Osteocyte (in vitro differentiated cells): ENCODE measurements around the gene KRTAP10-8. TPM values are rescaled to one million over a fixed set of nuclear protein-coding genes. Genes with fewer than 3 reads are reported as not detected.
"Not testable (repeated sequence)": the region's sequence is repeated elsewhere in the genome, so short reads cannot be mapped to it uniquely, and the experiment has no call there.

Experiments
- DNase-seq: peaks from one replicate; pipeline ENCODE4 v3.0.0; 2021; ENCODE audit warnings: mixed read lengths; ENCODE audit not compliant: unreplicated experiment; ENCODE audit errors: extremely low spot score
- H3K27ac Mint-ChIP-seq: one replicate; pipeline ENCODE4 v1.8.0; 2021; ENCODE audit warnings: mild to moderate bottlenecking, mixed read lengths; ENCODE audit not compliant: unreplicated experiment
- H3K27me3 Mint-ChIP-seq: one replicate; pipeline ENCODE4 v1.8.0; 2021; ENCODE audit warnings: mixed read lengths; ENCODE audit not compliant: unreplicated experiment
- H3K36me3 Mint-ChIP-seq: one replicate; pipeline ENCODE4 v1.8.0; 2021; ENCODE audit warnings: mixed read lengths; ENCODE audit not compliant: unreplicated experiment
- H3K4me1 Mint-ChIP-seq: one replicate; pipeline ENCODE4 v1.8.0; 2021; ENCODE audit warnings: mixed read lengths; ENCODE audit not compliant: unreplicated experiment
- H3K4me3 Mint-ChIP-seq: one replicate; pipeline ENCODE4 v1.8.0; 2021; ENCODE audit warnings: mild to moderate bottlenecking, moderate library complexity, mixed read lengths; ENCODE audit not compliant: unreplicated experiment
- H3K9me3 Mint-ChIP-seq: one replicate; pipeline ENCODE4 v1.8.0; 2021; ENCODE audit warnings: mixed read lengths; ENCODE audit not compliant: unreplicated experiment
- CTCF ChIP-seq: fragments of 200-600 bp; sonication (generic); IDR thresholded peaks from 2 replicates; pipeline ENCODE4 v1.5.0; 2021; ENCODE audit warnings: antibody characterized with exemption, mild to moderate bottlenecking, moderate library complexity
- total RNA-seq: library from RNA; stranded (reverse); gene quantifications from 2 replicates; pipeline ENCODE4 v1.2.1, GENCODE V29; 2021

KRTAP10-8 gene
- total RNA-seq, 1 donor from 2014 or later = not detected

DNA sequence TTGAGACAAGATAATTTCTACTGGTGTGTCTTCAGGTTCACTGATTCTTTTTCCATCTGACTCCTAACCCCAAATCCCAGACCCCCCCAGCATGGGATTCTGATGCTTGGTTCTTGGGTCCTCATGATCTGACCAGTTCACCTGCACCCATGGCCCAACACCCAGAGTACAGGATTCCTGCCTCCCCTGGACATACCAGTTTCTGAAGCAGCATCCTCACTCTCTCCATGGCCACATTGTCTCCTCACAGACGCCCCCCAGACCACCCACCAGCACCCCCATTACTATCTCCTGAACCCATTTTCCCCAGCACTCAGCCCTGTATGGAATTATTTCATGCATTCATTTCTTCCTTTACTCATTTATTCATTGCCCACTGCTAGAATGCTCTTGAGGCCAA is 45.0 kb downstream of the KRTAP10-8 start:
- peaks cover 21% of the 10 kb centered on the region for H3K27me3 Mint-ChIP-seq
- H3K27ac Mint-ChIP-seq = no peak overlapping the region
- no peak for TF ChIP-seq CTCF
- no peaks in the 10 kb centered on the region for H3K4me1 Mint-ChIP-seq
- no peak overlapping the region for H3K4me3 Mint-ChIP-seq
- H3K9me3 Mint-ChIP-seq = peaks cover 11% of the 10 kb centered on the region
- H3K36me3 Mint-ChIP-seq = no peaks in the 10 kb centered on the region
- DNase-seq = no peak

- Mint-ChIP-seq H3K27ac (no peak within 1 kb of the TSS), H3K27me3 (peaks cover 27% of the 10 kb centered on the region), H3K4me3 (no peak within 1 kb of the TSS), H3K36me3 (no peaks in the 10 kb centered on the region), H3K9me3 (peaks cover 11% of the 10 kb centered on the region), H3K4me1 (no peaks in the 10 kb centered on the region)
- no peak for TF ChIP-seq CTCF
- DNase-seq = peak; percentile 75
Observed at GRCh38 chr21:44657635-44658540, 46.0 kb downstream of the KRTAP10-8 start, which contains the start of gene KRTAP12-3. TSS of gene KRTAP12-3 (plus strand) at chr21:44657932. CDS start at chr21:44657980, 48 bp downstream.

DNA sequence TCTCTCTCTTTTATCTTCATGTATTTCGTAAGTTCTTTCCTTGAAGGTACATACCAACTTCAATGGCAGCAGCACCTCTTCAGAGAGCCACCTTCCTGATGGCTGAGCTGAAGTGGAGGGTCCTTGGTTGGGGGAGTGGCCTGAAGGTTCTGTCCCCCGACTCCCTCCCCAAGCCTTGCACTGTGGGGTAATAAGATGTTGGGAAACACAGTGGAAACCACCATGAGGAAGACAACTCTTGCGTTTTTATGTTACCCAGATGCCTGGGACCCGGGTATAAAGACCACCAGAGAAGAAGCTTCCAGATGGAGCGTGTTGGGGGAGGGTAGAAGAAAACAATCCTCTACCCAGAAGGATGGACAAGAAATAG is 46.6 kb downstream of the KRTAP10-8 start:
- Mint-ChIP-seq H3K36me3 (no peaks in the 10 kb centered on the region), H3K4me1 (no peaks in the 10 kb centered on the region), H3K9me3 (peaks cover 11% of the 10 kb centered on the region), H3K27ac (no peak overlapping the region), H3K4me3 (no peak overlapping the region), H3K27me3 (peaks cover 33% of the 10 kb centered on the region)
- DNase-seq = no peak
- no peak for TF ChIP-seq CTCF

DNA sequence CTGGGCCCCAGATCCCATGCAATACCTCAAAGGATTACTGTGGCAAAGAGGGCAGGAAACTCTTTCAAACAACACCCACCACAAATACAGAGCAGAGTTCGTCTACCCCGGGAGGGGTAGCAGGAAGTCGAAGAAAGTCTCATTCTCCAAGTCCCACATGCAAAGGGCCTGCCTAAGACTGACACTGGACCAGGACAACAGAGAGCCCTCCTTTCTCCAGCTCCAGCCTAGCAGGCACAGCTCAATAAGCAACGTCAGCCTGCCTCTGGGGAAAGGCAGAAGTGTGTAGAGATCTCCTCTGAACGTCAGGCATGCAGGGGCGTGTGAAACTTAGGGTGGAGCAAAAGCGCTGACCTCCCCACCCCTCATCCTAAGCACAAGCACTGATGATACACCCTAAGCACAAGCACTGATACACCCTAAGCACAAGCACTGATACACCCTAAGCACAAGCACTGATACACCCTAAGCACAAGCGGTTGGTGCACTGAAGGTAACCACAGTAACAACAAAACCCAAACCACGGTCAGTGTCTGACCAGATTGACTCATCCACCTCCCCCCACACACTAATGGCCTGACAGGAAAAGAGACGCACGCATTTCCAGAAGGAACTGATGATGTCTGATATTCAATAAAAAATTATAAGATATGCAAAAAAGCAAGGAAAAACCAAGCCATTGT is 47.2 kb downstream of the KRTAP10-8 start:
- peak; percentile 57 for DNase-seq
- Mint-ChIP-seq H3K27ac (no peak overlapping the region), H3K9me3 (peaks cover 11% of the 10 kb centered on the region), H3K4me1 (no peaks in the 10 kb centered on the region), H3K4me3 (no peak overlapping the region), H3K36me3 (no peaks in the 10 kb centered on the region), H3K27me3 (peaks cover 38% of the 10 kb centered on the region)
- no peak for TF ChIP-seq CTCF

DNA sequence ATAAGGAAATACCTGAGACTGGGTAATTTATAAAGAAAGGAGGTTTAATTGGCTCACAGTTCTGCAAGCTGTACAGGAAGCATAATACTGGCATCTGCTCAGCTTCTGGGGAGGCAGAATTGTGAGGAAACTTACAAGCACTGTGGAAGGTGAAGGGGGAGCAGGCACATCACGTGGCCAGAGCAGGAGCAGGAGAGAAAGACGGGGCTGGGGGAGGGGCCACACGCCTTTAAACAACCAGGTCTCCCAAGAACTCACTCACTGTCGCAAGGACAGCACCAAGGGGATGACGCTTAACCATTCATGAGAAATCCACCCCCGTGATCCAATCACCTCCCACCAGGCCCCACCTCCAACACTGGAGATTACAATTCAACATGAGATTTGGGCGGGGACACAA is 49.7 kb downstream of the KRTAP10-8 start:
- H3K9me3 Mint-ChIP-seq, H3K36me3 Mint-ChIP-seq, H3K4me3 Mint-ChIP-seq, H3K27ac Mint-ChIP-seq, H3K4me1 Mint-ChIP-seq: not testable (repeated sequence)
- H3K27me3 Mint-ChIP-seq = peaks cover 40% of the 10 kb centered on the region
- DNase-seq = peak; percentile 63

Other genes starting within 250 kb of the KRTAP10-8 start
- 4.0 and 4.2 TPM in 2 replicates for gene LRRC3, start 156.6 kb upstream of the KRTAP10-8 start, total RNA-seq
- not detected in 2 replicates for gene KRTAP10-1, start 71.9 kb upstream of the KRTAP10-8 start, total RNA-seq
- not detected in 2 replicates for gene KRTAP10-2, start 60.6 kb upstream of the KRTAP10-8 start, total RNA-seq
- not detected in 2 replicates for gene KRTAP10-3, start 53.3 kb upstream of the KRTAP10-8 start, total RNA-seq
- not detected in 2 replicates for gene KRTAP10-4, start 38.4 kb upstream of the KRTAP10-8 start, total RNA-seq
- not detected in 2 replicates for gene KRTAP10-5, start 31.5 kb upstream of the KRTAP10-8 start, total RNA-seq
- gene KRTAP10-6, start 19.6 kb upstream of the KRTAP10-8 start, total RNA-seq = not detected in 2 replicates
- not detected in 2 replicates for gene KRTAP10-7, start 11.5 kb upstream of the KRTAP10-8 start, total RNA-seq
- gene KRTAP10-9, start 15.0 kb downstream of the KRTAP10-8 start, total RNA-seq = not detected in 2 replicates
- not detected in 2 replicates for gene KRTAP10-10, start 25.3 kb downstream of the KRTAP10-8 start, total RNA-seq
- gene KRTAP10-11, start 34.3 kb downstream of the KRTAP10-8 start, total RNA-seq = not detected in 2 replicates
- gene KRTAP12-4, start 42.6 kb downstream of the KRTAP10-8 start, total RNA-seq = not detected in 2 replicates
- not detected in 2 replicates for gene KRTAP12-3, start 45.9 kb downstream of the KRTAP10-8 start, total RNA-seq
- not detected in 2 replicates for gene KRTAP12-2, start 54.8 kb downstream of the KRTAP10-8 start, total RNA-seq
- not detected in 2 replicates for gene KRTAP12-1, start 70.1 kb downstream of the KRTAP10-8 start, total RNA-seq
- not detected in 2 replicates for gene KRTAP10-12, start 85.1 kb downstream of the KRTAP10-8 start, total RNA-seq
- not detected in 2 replicates for gene TSPEAR, start 99.5 kb downstream of the KRTAP10-8 start, total RNA-seq
- 74.7 and 78.7 TPM in 2 replicates for gene UBE2G2, start 189.7 kb downstream of the KRTAP10-8 start, total RNA-seq
- gene SUMO3, start 206.0 kb downstream of the KRTAP10-8 start, total RNA-seq = 69.6 and 74.9 TPM in 2 replicates